IPS DF 6.9 (cell line): ENCODE results near the gene OR2V2.

Experiments
- DNase-seq: peaks from one replicate; pipeline ENCODE4 v3.0.0-alpha.2; 2013; ENCODE audit warnings: low read depth, low spot score
- H3K27ac ChIP-seq: one replicate; pipeline ENCODE4 v1.5.1; 2013; ENCODE audit warnings: low read length, control low read depth
- H3K27me3 ChIP-seq: 2 replicates; pipeline ENCODE4 v1.6.1; 2013; ENCODE audit warnings: mild to moderate bottlenecking, low read length; ENCODE audit not compliant: control insufficient read depth, insufficient read depth
- H3K36me3 ChIP-seq: 2 replicates; pipeline ENCODE4 v1.6.1; 2013; ENCODE audit warnings: low read length; ENCODE audit not compliant: control insufficient read depth, insufficient read depth
- H3K4me1 ChIP-seq: 2 replicates; pipeline ENCODE4 v1.6.1; 2013; ENCODE audit warnings: low read length; ENCODE audit not compliant: control insufficient read depth, insufficient read depth
- H3K4me3 ChIP-seq: 2 replicates; pipeline ENCODE4 v1.5.1; 2013; ENCODE audit warnings: mild to moderate bottlenecking, low read length
- H3K9me3 ChIP-seq: 2 replicates; pipeline ENCODE4 v1.6.1; 2013; ENCODE audit warnings: low read length, inconsistent platforms; ENCODE audit not compliant: control insufficient read depth, insufficient read depth
- WGBS: extraction: QIAGEN DNeasy Blood & Tissue Kit; methylation state at CpG from one replicate; pipeline ENCODE4 v1.1.7; 2013; ENCODE audit warnings: mixed read lengths, missing lambda C conversion rate; ENCODE audit not compliant: insufficient read length, insufficient coverage; 5-methylcytosine and 5-hydroxymethylcytosine counted together

OR2V2 gene

DNA sequence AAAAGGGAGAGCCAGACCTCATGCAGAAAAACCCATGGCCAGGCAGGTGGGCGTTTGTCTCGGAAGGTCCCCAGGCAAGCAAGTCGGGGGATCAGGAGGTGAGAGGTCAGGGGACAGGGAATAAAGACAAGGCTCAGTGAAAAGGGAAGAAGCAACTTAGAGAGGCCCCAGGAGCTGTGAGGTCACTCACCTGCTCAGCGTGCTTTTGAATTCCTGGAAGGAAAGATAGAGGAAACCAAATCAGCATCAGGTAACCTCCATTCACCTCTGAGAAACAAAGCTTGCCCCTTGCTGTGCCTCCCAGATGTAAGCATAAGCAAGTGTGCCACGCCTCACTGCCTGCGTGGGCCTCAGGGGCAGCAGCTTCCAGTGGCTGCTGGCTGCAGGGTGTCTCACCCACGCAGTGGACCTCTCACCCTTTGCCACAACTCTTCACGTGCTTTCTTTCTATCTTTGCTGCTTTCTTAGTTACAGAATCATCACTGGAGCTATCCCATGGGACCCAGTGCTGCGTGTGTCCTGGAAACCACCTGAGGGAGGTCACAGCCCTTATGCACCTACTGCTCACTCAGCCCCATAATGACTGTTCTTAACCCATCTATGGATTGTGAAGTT, 51.6 kb downstream of the OR2V2 start:
- no peak for DNase-seq

DNA sequence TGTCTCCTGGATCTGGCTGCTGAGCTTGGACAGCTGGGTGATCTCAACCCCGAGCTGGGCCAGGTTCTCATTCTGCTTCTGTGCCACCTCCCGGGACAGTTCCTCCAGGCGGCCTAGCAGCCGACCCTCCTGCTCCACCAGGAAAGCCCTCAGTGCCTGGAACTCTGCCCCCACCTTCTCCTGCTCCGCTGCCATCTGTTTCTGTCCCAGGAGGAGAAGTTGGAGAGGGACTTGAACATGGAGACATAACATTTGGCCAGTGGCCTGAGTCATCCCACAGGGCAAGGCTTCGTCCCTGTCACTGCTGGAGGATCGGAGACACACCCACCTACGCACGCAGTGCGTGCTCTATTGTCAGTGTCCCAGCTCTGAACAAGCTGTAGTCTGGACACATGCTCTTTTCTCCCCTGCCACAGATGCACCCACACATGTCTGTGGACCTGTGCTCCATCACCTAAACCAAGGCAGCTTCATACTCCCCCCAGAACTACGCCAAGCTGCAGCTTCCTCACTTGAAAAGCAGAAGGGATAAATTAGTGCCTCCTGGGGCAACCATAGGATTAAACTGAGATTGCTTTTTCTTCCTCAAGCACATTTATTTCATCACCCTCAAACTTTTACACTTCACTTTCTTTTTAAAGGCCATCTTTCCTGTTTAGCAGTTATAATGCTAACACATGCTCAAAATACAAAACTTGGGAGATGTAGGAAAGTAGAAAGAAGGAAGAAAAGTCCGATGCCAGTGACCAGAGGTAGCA, 52.7 kb downstream of the OR2V2 start:
- no CpG with 5 or more reads among the region's 12 CpGs for WGBS
- Histone ChIP-seq H3K36me3 (no peaks in the 10 kb centered on the region), H3K27ac (no peak overlapping the region), H3K4me1 (peaks cover 4% of the 10 kb centered on the region; the same call in 1 of the 2 replicates), H3K9me3 (no peaks in the 10 kb centered on the region), H3K4me3 (no peak overlapping the region), H3K27me3 (peaks cover 23% of the 10 kb centered on the region)
- no peak for DNase-seq

More for the DNA sequence above, 51.6 kb downstream of the OR2V2 start:
- Histone ChIP-seq H3K4me1 (peaks cover 4% of the 10 kb centered on the region; the same call in 1 of the 2 replicates), H3K27ac (no peak overlapping the region), H3K4me3 (no peak overlapping the region), H3K9me3 (no peaks in the 10 kb centered on the region), H3K27me3 (peaks cover 13% of the 10 kb centered on the region), H3K36me3 (no peaks in the 10 kb centered on the region)
- WGBS: no CpG with 5 or more reads among the region's 9 CpGs

DNA sequence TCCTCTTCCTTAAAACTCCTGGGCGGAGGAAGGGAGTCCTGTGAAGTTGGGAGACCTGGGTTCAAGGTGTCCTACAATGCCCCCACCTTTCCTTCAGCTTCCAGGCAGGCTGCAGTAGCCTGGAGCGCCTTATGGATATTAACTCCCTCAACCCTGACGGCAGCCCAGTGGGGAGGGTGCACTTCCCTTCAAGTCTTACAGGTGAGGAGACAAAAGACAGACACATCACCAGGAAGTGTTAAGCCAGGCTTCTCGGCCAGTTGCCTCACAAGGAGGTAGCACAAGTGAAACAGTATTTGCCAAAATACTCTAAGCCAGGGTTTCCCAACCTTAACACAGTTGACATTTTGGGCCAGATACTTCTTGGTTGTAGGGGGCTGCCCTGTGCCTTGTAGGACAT, 53.4 kb downstream of the OR2V2 start:
- Histone ChIP-seq H3K4me3 (no peak overlapping the region), H3K36me3 (no peaks in the 10 kb centered on the region), H3K4me1 (peaks cover 4% of the 10 kb centered on the region; the same call in 1 of the 2 replicates), H3K27ac (no peak overlapping the region), H3K27me3 (peaks cover 29% of the 10 kb centered on the region), H3K9me3 (no peaks in the 10 kb centered on the region)
- DNase-seq: no peak
- WGBS: no CpG with 5 or more reads among the region's 4 CpGs

DNA sequence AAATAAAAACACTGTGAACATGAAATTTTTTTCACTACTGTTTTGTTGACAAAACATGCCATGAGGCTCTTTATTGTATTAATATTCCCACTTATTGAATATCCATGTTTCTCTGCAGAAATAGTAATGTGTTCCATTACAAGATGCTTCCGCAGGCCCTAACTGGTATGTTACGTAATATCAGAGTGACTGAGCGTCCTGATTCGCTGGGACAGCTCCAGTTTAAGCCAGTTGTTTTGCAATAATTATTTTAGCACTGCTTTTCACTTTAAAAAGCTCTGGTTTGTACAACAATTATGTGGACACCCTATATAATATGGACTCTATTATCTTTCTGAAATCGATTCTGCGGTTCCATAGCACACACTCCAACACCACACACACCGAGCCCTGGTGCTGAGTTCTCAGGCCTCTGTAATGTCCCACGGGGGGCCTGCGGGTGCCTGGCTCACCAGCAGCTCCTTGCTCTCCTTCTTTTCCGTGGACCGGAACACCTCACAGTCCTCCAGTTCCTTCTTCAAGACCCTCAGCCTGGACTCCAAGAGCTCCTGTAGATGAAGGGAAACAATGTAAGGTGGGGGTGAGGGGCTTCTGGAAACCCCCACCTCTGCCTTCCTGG, 55.8 kb downstream of the OR2V2 start:
- DNase-seq: no peak
- Histone ChIP-seq H3K4me3 (no peak overlapping the region), H3K27ac (no peak overlapping the region), H3K36me3 (no peaks in the 10 kb centered on the region), H3K9me3 (no peaks in the 10 kb centered on the region), H3K4me1 (peaks cover 4% of the 10 kb centered on the region; the same call in 1 of the 2 replicates), H3K27me3 (peaks cover 34% of the 10 kb centered on the region)
- no CpG with 5 or more reads among the region's 11 CpGs for WGBS

DNA sequence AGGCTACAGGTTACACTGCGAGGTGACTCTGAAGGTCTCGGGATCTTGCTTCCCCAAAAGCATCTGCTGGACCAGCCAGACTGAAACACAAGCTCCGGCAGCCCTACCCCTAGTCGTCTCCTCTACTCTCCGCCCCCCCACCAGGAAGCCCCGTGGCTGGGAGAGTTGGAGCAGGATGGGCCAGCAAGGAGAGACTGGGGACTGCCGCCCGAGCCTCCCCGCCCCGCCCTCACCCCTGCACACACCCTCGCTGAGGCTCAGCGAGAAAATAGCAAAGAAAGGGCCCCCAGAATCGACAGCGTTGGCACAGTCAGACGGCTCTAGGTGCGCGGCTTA, 56.4 kb downstream of the OR2V2 start:
- no peak for DNase-seq
- no CpG with 5 or more reads among the region's 17 CpGs for whole genome bisulfite sequencing
- Histone ChIP-seq H3K4me3 (peak overlapping the region; percentile 63; the same call in 1 of the 2 replicates), H3K36me3 (no peaks in the 10 kb centered on the region), H3K27me3 (peaks cover 34% of the 10 kb centered on the region), H3K9me3 (no peaks in the 10 kb centered on the region), H3K27ac (no peak overlapping the region), H3K4me1 (peaks cover 3% of the 10 kb centered on the region; the same call in 1 of the 2 replicates)

DNA sequence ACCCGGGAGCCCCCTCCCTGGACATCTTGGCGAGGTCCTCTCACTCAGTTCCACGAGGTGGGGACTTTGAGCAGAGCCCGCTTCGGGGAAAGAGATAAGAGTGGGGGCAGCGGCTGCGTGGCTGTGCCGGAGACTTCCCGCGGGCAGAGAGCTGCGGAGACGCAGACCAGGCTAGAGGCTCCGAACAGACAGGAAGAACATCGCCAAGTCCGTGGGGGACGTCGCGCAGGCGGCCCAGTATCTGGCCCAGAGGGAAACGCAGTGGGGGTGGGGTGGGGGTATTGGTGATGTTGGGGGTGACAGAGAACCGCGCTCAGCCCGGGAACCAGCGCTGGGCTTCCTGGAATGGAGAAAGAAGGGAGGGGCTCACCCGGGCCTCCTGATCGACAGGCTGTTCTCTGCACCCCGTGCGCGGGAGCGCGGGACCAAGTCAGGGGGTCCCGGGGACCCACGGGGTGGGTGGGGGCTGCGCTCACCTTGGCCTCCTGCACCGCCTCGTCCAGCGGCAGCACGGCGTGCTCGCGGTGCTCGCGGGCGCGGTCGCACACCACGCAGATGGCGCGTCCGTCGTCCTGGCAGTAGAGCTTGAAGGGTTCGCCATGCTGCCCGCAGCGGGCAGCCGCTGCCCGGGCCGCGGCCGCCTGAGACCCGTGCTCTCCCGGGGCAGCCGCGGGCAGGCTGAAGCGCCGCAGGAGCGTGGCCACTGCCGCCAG, 56.9 kb downstream of the OR2V2 start:
- Histone ChIP-seq H3K27me3 (peaks cover 34% of the 10 kb centered on the region), H3K4me1 (no peaks in the 10 kb centered on the region; the same call in 1 of the 2 replicates), H3K4me3 (peak overlapping the region; percentile 63), H3K36me3 (no peaks in the 10 kb centered on the region), H3K9me3 (no peaks in the 10 kb centered on the region), H3K27ac (no peak overlapping the region)
- DNase-seq: no peak
- no CpG with 5 or more reads among the region's 67 CpGs for WGBS

DNA sequence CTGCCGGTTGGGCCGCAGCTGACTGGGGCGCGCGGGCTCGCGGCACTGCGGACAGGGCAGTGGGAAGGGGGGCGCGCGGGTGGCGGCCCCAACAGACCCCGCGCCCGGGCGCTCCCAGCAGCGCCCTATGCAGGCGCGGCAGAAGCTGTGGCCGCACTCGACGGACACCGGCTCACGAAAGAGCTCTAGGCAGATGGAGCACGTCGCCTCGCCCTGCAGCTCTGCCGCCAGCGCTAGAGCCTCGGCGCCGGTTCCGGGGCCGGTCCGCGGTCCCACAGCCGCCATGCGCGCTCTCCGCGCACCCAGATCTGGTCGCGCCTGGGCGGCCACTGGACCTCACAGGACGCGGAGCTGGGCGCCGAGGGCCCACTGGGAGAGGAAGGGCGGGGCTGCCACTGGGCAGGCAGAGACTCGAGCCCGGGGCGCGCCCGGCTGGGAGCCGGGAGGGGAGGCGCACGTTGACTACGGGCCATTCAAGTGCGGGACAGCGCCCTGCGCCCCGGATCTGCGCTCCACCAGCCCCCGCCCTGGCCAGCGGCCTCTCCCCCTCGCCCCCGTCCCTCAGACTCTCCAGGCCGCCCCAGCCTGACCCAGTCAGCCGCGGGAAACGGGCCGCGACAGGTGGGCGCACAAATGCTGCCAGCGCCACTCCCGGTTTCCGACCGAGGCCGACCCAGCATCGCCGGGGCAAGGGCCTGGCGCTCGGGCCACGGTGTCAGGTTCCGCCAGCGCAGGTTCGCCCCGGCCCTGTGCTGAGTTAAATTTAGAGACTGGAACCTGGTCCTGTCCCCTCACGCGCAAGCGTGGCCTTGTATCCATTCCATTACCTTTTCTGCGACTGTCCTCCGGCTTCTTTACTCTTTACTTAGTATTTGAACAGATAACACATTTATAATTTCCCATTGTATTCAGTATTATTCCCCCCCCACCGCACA, 57.7 kb downstream of the OR2V2 start, which contains the start of gene TRIM7:
TRIM7 (minus strand) TSS at position 371 of the 935 bp plus-strand sequence; CDS start at position 285, 86 bp downstream.
- Histone ChIP-seq H3K9me3 (no peaks in the 10 kb centered on the region), H3K27ac (no peak within 1 kb of the TSS), H3K4me1 (no peaks in the 10 kb centered on the region; the same call in 1 of the 2 replicates), H3K4me3 (peak within 1 kb of the TSS; percentile 63), H3K36me3 (no peaks in the 10 kb centered on the region), H3K27me3 (peaks cover 30% of the 10 kb centered on the region)
- no peak for DNase-seq
- WGBS: no CpG with 5 or more reads among the region's 94 CpGs

DNA sequence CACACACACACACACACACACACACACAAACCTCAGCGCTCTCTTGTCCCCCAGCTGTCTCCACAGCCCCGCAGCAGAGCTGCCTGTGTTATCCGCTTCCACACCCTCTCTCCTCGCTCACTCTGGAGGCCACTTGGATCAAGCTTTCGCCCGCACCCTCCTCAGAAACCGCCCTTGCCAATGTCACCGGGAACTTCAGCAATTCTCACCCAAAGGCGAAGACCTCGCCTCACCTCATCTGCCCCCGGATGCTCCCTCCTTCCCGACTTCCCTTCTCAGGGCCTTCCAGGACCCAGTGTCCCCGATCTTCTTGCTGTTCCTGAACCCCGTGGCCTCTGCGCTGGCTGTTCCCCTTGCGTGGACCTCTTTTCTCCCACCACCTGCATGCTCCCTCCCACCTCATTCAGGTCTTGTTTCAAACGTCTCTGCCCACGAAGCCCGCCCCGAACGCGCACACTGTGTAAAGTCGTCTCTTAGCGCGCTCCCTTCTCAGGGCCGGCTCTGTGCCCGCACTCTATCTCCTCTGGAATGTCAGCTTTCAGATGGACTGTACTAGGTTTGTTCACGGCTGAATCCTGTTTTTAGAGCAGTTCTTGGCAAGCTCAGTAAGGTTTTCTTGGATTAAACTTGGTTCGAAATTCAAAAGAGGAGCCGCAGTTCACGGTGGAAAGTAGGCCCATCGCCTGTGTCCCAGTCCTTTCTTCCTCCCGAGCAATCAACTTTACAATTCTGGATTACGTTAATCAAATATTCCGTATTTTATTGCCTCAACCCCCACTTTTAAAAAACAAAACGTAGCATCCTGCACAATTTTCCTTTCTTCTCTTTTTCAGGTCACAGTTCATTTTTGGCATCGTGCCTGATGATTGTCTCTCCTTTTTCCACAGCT, 58.6 kb downstream of the OR2V2 start:
- WGBS: no CpG with 5 or more reads among the region's 37 CpGs
- H3K27ac ChIP-seq: no peak overlapping the region
- peaks cover 28% of the 10 kb centered on the region for H3K27me3 ChIP-seq
- peak overlapping the region; percentile 49; the same call in 1 of the 2 replicates for H3K4me3 ChIP-seq
- DNase-seq: no peak
- no peaks in the 10 kb centered on the region for H3K36me3 ChIP-seq
- H3K4me1 ChIP-seq: no peaks in the 10 kb centered on the region; the same call in 1 of the 2 replicates
- no peaks in the 10 kb centered on the region for H3K9me3 ChIP-seq
